Motor neuron (in vitro differentiated cells): Measurements from ENCODE around the gene FAM210B. TPM values are rescaled to one million over a fixed set of nuclear protein-coding genes. Genes with fewer than 3 reads are reported as not detected.
"Not testable (repeated sequence)": the region's sequence is repeated elsewhere in the genome, so short reads cannot be mapped to it uniquely, and the experiment has no call there.

Experiments
- ATAC-seq, 8 experiments: fragments of 200-7000 bp; cut with Tn5 transposase; replicated peaks in 6 of 8; 2 replicates each; pipeline ENCODE4 v1.8.0; 2021; ENCODE audit warnings: mild to moderate bottlenecking in 8 of 8, moderate library complexity in 8 of 8
- H3K27ac ChIP-seq, 2 donors: fragments of 250-450 bp; sonication (Bioruptor Pico); 2 replicates each; pipeline ENCODE4 v1.9.0; 2021; ENCODE audit warnings: antibody characterized with exemption in 2 of 2, mild to moderate bottlenecking in 2 of 2, moderate library complexity in 1 of 2
- H3K4me1 ChIP-seq, 2 donors: fragments of 250-450 bp; sonication (Bioruptor Pico); replicated peaks in 1 of 2; 2 replicates each; pipeline ENCODE4 v1.6.1; 2021; ENCODE audit warnings: antibody characterized with exemption in 2 of 2, mild to moderate bottlenecking in 2 of 2, moderate library complexity in 1 of 2
- H3K4me3 ChIP-seq, 5 donors: fragments of 250-450 bp; sonication (Bioruptor Pico); 2 replicates each; pipeline ENCODE4 v1.9.0; 2021; ENCODE audit warnings: antibody characterized with exemption in 5 of 5, mild to moderate bottlenecking in 5 of 5, moderate library complexity in 4 of 5
- WGBS, 10 experiments: fragments of 450-650 bp; shearing (Covaris generic); methylation state at CpG; one replicate each; pipeline ENCODE4 v1.0.0; 2022; 5-methylcytosine and 5-hydroxymethylcytosine counted together
- in situ Hi-C, 9 experiments: fragments of 400-800 bp; cut with MboI; loops; one replicate each; pipeline ENCODE4 v1.15.0; 2021; ENCODE audit warnings: low sequenced_read_pairs in 9 of 9, low pct_unique_long_range_greater_than_20kb in 2 of 9; ENCODE audit not compliant: unreplicated experiment in 9 of 9
- total RNA-seq, 8 experiments: library from RNA; unstranded; fragments of 300-600 nt; gene quantifications; 2 replicates each; pipeline versions ENCODE4 v1.2.3 to v1.2.4, GENCODE V29; 2022

Gene FAM210B
- total RNA-seq, 8 experiments from 2014 or later: 12.4 to 41.3 (median 23.9) TPM

GRCh38 chr20:56385130-56385529, 26.4 kb downstream of the FAM210B start:
- H3K27ac ChIP-seq: no peak overlapping the region
- WGBS, 10 experiments: 83 to 100% (median 98%) methylated on average over 1 to 4 of the region's 4 CpGs; no CpG with 5 or more reads in 1 of the 10 experiments
- ATAC-seq: no peak
- H3K4me3 ChIP-seq: no peak overlapping the region
- peaks cover 0 to 2% of the 10 kb centered on the region in 2 donors for H3K4me1 ChIP-seq
- in situ Hi-C loops: no loop called here

- 80 to 100% (median 97%) methylated on average over 1 to 6 of the region's 6 CpGs; no CpG with 5 or more reads in 2 of the 10 experiments for WGBS, 10 experiments
- in situ Hi-C loops: no loop called here
- H3K4me3 ChIP-seq: no peak overlapping the region
- ATAC-seq: no peak
- H3K4me1 ChIP-seq: peaks cover 2 to 3% of the 10 kb centered on the region in 2 donors
- no peak overlapping the region for H3K27ac ChIP-seq
Observed at GRCh38 chr20:56386219-56386618, 27.4 kb downstream of the FAM210B start.

- peaks cover 6 to 8% of the 10 kb centered on the region in 2 donors for H3K4me1 ChIP-seq
- no peak overlapping the region for H3K27ac ChIP-seq
- 91 to 100% (median 95%) methylated on average over 1 to 4 of the region's 4 CpGs; no CpG with 5 or more reads in 4 of the 10 experiments for WGBS, 10 experiments
- H3K4me3 ChIP-seq: no peak overlapping the region
- ATAC-seq: no peak
- in situ Hi-C loops: no loop called here
Observed at GRCh38 chr20:56388882-56389281, 30.1 kb downstream of the FAM210B start.

GRCh38 chr20:56389807-56390206, 31.0 kb downstream of the FAM210B start:
- Histone ChIP-seq H3K4me1 (peaks cover 9 to 11% of the 10 kb centered on the region in 2 donors), H3K4me3 (no peak overlapping the region), H3K27ac (no peak overlapping the region)
- in situ Hi-C loops: no loop called here
- WGBS, 10 experiments: 84 to 100% (median 98%) methylated on average over 1 to 4 of the region's 4 CpGs; no CpG with 5 or more reads in 2 of the 10 experiments
- no peak for ATAC-seq

GRCh38 chr20:56390396-56390795, 31.6 kb downstream of the FAM210B start:
- 87 to 100% (median 100%) methylated on average over 1 to 9 of the region's 9 CpGs; no CpG with 5 or more reads in 2 of the 10 experiments for WGBS, 10 experiments
- in situ Hi-C loops: not testable (repeated sequence)

GRCh38 chr20:56391037-56391436, 32.3 kb downstream of the FAM210B start:
- in situ Hi-C loops: no loop called here
- Histone ChIP-seq H3K4me1 (peaks cover 9 to 11% of the 10 kb centered on the region in 2 donors), H3K4me3 (peak overlapping the region; percentile 42 to 73 (median 53)), H3K27ac (peak overlapping the region in 1 of 2 donors; percentile 90)
- no peak for ATAC-seq
- WGBS, 10 experiments: 4 to 100% (median 13%) methylated on average over 1 to 10 of the region's 10 CpGs; no CpG with 5 or more reads in 1 of the 10 experiments

More at GRCh38 chr20:56390396-56390795, 31.6 kb downstream of the FAM210B start:
- Histone ChIP-seq H3K4me1 (peaks cover 9 to 11% of the 10 kb centered on the region in 2 donors), H3K4me3 (peak overlapping the region in 1 of 5 donors; percentile 73)
- H3K27ac ChIP-seq, ATAC-seq: not testable (repeated sequence)

- peak overlapping the region; percentile 42 to 73 (median 53) for H3K4me3 ChIP-seq
- peak overlapping the region in 1 of 2 donors; percentile 90 for H3K27ac ChIP-seq
- 0 to 20% (median 0%) methylated on average over 1 to 12 of the region's 29 CpGs; no CpG with 5 or more reads in 2 of the 10 experiments for WGBS, 10 experiments
- peak in 7 of 8 experiments; percentile 41 to 62 (median 43) for ATAC-seq
- in situ Hi-C loops: no loop called here
- peaks cover 9 to 11% of the 10 kb centered on the region in 2 donors for H3K4me1 ChIP-seq
Observed at GRCh38 chr20:56391596-56392131, 32.9 kb downstream of the FAM210B start.

GRCh38 chr20:56392132-56392880, 33.5 kb downstream of the FAM210B start, which contains the start of the genes AURKA and CSTF1:
TSS of gene AURKA (minus strand) at chr20:56392215. CDS start at chr20:56388197, 4,018 bp downstream.
TSS of gene CSTF1 (plus strand) at chr20:56392645. CDS start at chr20:56395553, 2,908 bp downstream.
- 0 to 2% (median 0%) methylated on average over 1 to 18 of the region's 53 CpGs; no CpG with 5 or more reads in 2 of the 10 experiments for WGBS, 10 experiments
- peak within 1 kb of the TSS; percentile 63 to 90 for H3K27ac ChIP-seq
- peak; percentile 91 to 96 (median 94) for ATAC-seq

GRCh38 chr20:56392881-56393482, 34.2 kb downstream of the FAM210B start:
- in situ Hi-C loops: no loop called here
- peak overlapping the region; percentile 63 to 90 for H3K27ac ChIP-seq

More at GRCh38 chr20:56392132-56392880, 33.5 kb downstream of the FAM210B start, which contains the start of the genes AURKA and CSTF1:
- Histone ChIP-seq H3K4me3 (peak within 1 kb of the TSS; percentile 42 to 73 (median 53)), H3K4me1 (peaks cover 9 to 11% of the 10 kb centered on the region in 2 donors)
- in situ Hi-C loops: no loop called here

GRCh38 chr20:56393653-56394052, 34.9 kb downstream of the FAM210B start:
- no peak for ATAC-seq
- WGBS, 10 experiments: 32 to 100% (median 58%) methylated on average over 1 to 6 of the region's 8 CpGs; no CpG with 5 or more reads in 1 of the 10 experiments
- in situ Hi-C loops: no loop called here
- H3K4me1 ChIP-seq: peaks cover 9 to 11% of the 10 kb centered on the region in 2 donors
- H3K4me3 ChIP-seq: peak overlapping the region; percentile 42 to 73 (median 53)
- H3K27ac ChIP-seq: no peak overlapping the region

More at GRCh38 chr20:56392881-56393482, 34.2 kb downstream of the FAM210B start:
- Histone ChIP-seq H3K4me1 (peaks cover 9 to 11% of the 10 kb centered on the region in 2 donors), H3K4me3 (peak overlapping the region; percentile 42 to 73 (median 53))
- ATAC-seq: peak in 1 of 8 experiments; percentile 2
- WGBS, 10 experiments: 0 to 11% (median 1%) methylated on average over 1 to 11 of the region's 18 CpGs; no CpG with 5 or more reads in 2 of the 10 experiments

GRCh38 chr20:56395166-56395565, 36.4 kb downstream of the FAM210B start:
- in situ Hi-C loops: no loop called here
- H3K4me1 ChIP-seq: peaks cover 12 to 15% of the 10 kb centered on the region in 2 donors
- no peak overlapping the region for H3K4me3 ChIP-seq
- no peak for ATAC-seq
- 77 to 100% (median 97%) methylated on average over 1 to 4 of the region's 4 CpGs; no CpG with 5 or more reads in 2 of the 10 experiments for WGBS, 10 experiments
- H3K27ac ChIP-seq: no peak overlapping the region

GRCh38 chr20:56400001-56400640, 41.3 kb downstream of the FAM210B start:
- in situ Hi-C loops: no loop called here
- Histone ChIP-seq H3K4me1 (peaks cover 3 to 5% of the 10 kb centered on the region in 2 donors), H3K27ac (no peak overlapping the region), H3K4me3 (no peak overlapping the region)
- peak in 4 of 8 experiments; percentile 61 to 81 (median 73) for ATAC-seq
